ENCODE measurements around the gene AQP12B.

GRCh38 chr2:240655931-240656886 lies 26.5 kb downstream of the AQP12B start:
- TF ChIP-seq, protein P1, sequence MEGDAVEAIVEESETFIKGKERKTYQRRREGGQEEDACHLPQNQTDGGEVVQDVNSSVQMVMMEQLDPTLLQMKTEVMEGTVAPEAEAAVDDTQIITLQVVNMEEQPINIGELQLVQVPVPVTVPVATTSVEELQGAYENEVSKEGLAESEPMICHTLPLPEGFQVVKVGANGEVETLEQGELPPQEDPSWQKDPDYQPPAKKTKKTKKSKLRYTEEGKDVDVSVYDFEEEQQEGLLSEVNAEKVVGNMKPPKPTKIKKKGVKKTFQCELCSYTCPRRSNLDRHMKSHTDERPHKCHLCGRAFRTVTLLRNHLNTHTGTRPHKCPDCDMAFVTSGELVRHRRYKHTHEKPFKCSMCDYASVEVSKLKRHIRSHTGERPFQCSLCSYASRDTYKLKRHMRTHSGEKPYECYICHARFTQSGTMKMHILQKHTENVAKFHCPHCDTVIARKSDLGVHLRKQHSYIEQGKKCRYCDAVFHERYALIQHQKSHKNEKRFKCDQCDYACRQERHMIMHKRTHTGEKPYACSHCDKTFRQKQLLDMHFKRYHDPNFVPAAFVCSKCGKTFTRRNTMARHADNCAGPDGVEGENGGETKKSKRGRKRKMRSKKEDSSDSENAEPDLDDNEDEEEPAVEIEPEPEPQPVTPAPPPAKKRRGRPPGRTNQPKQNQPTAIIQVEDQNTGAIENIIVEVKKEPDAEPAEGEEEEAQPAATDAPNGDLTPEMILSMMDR (IDR thresholded peaks at IDR 0.05; ENCODE audit: control extremely low read depth in 1 of 3, insufficient read depth in 1 of 3, low read depth in 1 of 3, low read length in 3 of 3): peak in 1 of 3 experiments; percentile 12; a peak in 1 of 4 replicates
- TF ChIP-seq TAF1 (IDR thresholded peaks at IDR 0.05; ENCODE audit: low read depth, low read length): no peak
